Spleen (tissue), 11 donors: Measurements from ENCODE around the gene GNA14. TPM values are rescaled to one million over a fixed set of nuclear protein-coding genes. Genes with fewer than 3 reads are reported as not detected.
A peak's percentile ranks its signal among the peaks of the same experiment; 100 is the strongest.

ENCODE experiments used
- DNase-seq: peaks from one replicate; pipeline ENCODE4 v3.0.0-alpha.2; 2020
- H3K27ac ChIP-seq, 8 donors: fragments of 200-600 bp; sonication (generic) in 7 of 8; 1 replicate in 4 of 8; 2 replicates in 4 of 8; pipeline versions ENCODE4 v1.5.0 to v1.8.0; 2016 to 2021; ENCODE audit warnings: inconsistent platforms in 4 of 8, mild to moderate bottlenecking in 4 of 8, moderate library complexity in 1 of 8
- H3K27me3 ChIP-seq, 7 donors: fragments of 200-600 bp; sonication (generic) in 6 of 7; replicated peaks in 1 of 7; 1 replicate in 4 of 7; 2 replicates in 3 of 7; pipeline versions ENCODE4 v1.5.0 to v1.8.0; 2016 to 2021; ENCODE audit warnings: inconsistent platforms in 3 of 7, mild to moderate bottlenecking in 1 of 7
- H3K36me3 ChIP-seq, 6 donors: fragments of 200-600 bp; sonication (generic) in 5 of 6; 1 replicate in 4 of 6; 2 replicates in 2 of 6; pipeline versions ENCODE4 v1.5.0 to v1.8.0; 2016 to 2021; ENCODE audit warnings: inconsistent platforms in 2 of 6
- H3K4me1 ChIP-seq, 6 donors: fragments of 200-600 bp; sonication (generic) in 5 of 6; 1 replicate in 3 of 6; 2 replicates in 3 of 6; pipeline versions ENCODE4 v1.5.0 to v1.8.0; 2016 to 2021; ENCODE audit warnings: inconsistent platforms in 3 of 6
- H3K4me3 ChIP-seq, 8 donors: fragments of 200-600 bp; sonication (generic) in 7 of 8; 1 replicate in 4 of 8; 2 replicates in 4 of 8; pipeline versions ENCODE4 v1.5.0 to v1.8.0; 2016 to 2021; ENCODE audit warnings: inconsistent platforms in 4 of 8, mild to moderate bottlenecking in 4 of 8, moderate library complexity in 2 of 8
- H3K9me3 ChIP-seq, 8 donors: fragments of 200-600 bp; sonication (generic) in 7 of 8; 1 replicate in 4 of 8; 2 replicates in 4 of 8; pipeline versions ENCODE4 v1.5.0 to v1.8.0; 2016 to 2021; ENCODE audit warnings: inconsistent platforms in 4 of 8
- CTCF ChIP-seq, 11 experiments: fragments of 200-600 bp in 7 of 11; fragments of 450-650 bp in 4 of 11; sonication (generic) in 4 of 11; IDR thresholded peaks in 8 of 11; conservative IDR thresholded peaks in 3 of 11; 1 replicate in 7 of 11; 2 replicates in 4 of 11; pipeline versions ENCODE4 v1.4.0 to v1.8.0; 2016 to 2021; ENCODE audit warnings: antibody characterized with exemption in 11 of 11, inconsistent platforms in 4 of 11, mild to moderate bottlenecking in 1 of 11
- POLR2A ChIP-seq, 3 donors: fragments of 450-650 bp; IDR thresholded peaks; one replicate each; pipeline ENCODE4 v1.5.1; 2017; ENCODE audit warnings: antibody characterized with exemption in 3 of 3, mild to moderate bottlenecking in 1 of 3
- POLR2AphosphoS5 ChIP-seq, 3 donors: sonication (generic); formaldehyde crosslinking; IDR thresholded peaks; one replicate each; pipeline ENCODE4 v1.5.1; 2017; ENCODE audit warnings: antibody characterized with exemption in 3 of 3
- WGBS, 5 donors: extraction: QIAGEN DNeasy Blood & Tissue Kit in 3 of 5; methylation state at CpG; one replicate each; pipeline versions ENCODE4 v1.1.5 to v1.1.7; 2013 to 2018; 5-methylcytosine and 5-hydroxymethylcytosine counted together
- intact Hi-C: fragments of 100-400 bp; cut with DNase I; formaldehyde crosslinking; loops from one replicate; pipeline ENCODE4 v1.15.0; 2023; ENCODE audit warnings: low total_unique reads
- polyA plus RNA-seq, 3 donors: library from polyadenylated mRNA; stranded (reverse); fragments of 200-250 nt; gene quantifications; one replicate each; pipeline ENCODE4 v1.2.1, GENCODE V29; 2013
- total RNA-seq, 7 donors: library from RNA; depleted of rRNA in 3 of 7; stranded (reverse); fragments of >200 nt in 3 of 7; fragmentation: NEBNext Ultra II Directional in 4 of 7; extraction: Animal tissue kit (Norgen Biotek cat#: 25700) in 4 of 7; gene quantifications; one replicate each; pipeline versions ENCODE4 v1.1.0 to v1.2.1, GENCODE V29; 2016 to 2021
- donor health status: healthy with polysubstance abuse.
- donor health status: DM: no; HTN: no; CAD: no; lungs with moderate emphysema.
- donor health status: DM: no; HTN: no; CAD: no.
- donor health status: Bipolar disorder and iron deficiency.
- donor health status: healthy.
- donor health status: DM: no; HTN: no; CAD: no.
- donor health status: DM: yes; HTN: yes; CAD: no.

The GNA14 gene
- total and polyA plus RNA-seq, 10 donors = 1.7 to 41.7 (median 7.9) TPM

DNA sequence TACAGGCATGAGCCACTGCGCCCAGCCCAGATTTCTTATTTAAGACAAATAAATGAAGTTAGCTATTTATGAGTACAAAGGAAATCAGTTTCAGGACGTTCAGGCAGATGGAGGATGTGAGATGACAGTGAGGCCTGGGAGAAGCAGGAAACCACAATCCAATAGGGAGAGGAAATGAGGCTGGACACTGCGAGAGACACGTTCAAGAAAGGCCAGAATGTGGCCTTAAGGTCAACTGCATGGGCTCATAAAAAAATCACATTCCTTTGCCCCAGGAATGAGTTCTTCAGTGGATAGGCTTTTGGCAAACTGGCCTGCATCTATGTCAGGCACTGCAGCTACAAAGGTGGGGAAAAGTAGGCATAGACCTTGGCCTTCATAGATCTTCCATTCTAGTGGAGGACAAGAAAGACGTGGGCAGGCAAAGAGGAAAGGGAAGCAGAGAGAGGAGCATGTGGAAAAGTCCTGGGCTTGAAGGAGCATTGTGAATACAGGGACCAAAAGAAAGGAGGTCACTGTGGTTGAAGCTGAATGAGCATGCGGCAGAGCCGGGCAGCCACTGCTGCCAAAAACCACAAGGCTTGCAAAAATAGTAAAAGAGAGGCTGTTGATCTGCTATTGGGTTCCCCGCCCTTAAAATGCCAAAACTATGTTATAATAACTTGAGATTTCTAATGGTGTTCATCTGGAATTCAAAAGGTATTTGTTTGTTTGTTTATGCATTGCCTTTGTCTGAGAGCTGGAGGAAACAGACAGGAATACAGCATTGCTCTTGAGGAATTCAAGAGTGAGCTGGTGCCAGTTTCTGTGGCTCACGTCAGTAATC is 133.0 kb downstream of the GNA14 start:
- Histone ChIP-seq H3K4me1 (peaks cover 0 to 17% (median 2%) of the 10 kb centered on the region in 6 donors), H3K4me3 (no peak overlapping the region), H3K36me3 (no peaks in the 10 kb centered on the region), H3K9me3 (no peaks in the 10 kb centered on the region), H3K27ac (peak overlapping the region; percentile 11 to 70 (median 45)), H3K27me3 (no peaks in the 10 kb centered on the region)
- intact Hi-C loops = no loop called here
- 16 to 24% (median 17%) methylated on average over 9 of the region's 9 CpGs for WGBS, 5 donors
- TF ChIP-seq CTCF (IDR thresholded peaks at IDR 0.05 in 8 of 11, conservative IDR thresholded peaks at IDR 0.05 in 3 of 11) (no peak), POLR2AphosphoS5 (IDR thresholded peaks at IDR 0.05) (peak in 1 of 3 donors; percentile 74), POLR2A (IDR thresholded peaks at IDR 0.05) (no peak)
- DNase-seq = no peak

- no peak overlapping the region for H3K27ac ChIP-seq
- 80 to 90% (median 87%) methylated on average over 5 of the region's 5 CpGs for WGBS, 5 donors
Observed at GRCh38 chr9:77513457-77513856, 134.7 kb downstream of the GNA14 start.

GRCh38 chr9:77512876-77513275 is 135.2 kb downstream of the GNA14 start:
- Histone ChIP-seq H3K27me3 (no peaks in the 10 kb centered on the region), H3K36me3 (no peaks in the 10 kb centered on the region), H3K4me1 (peaks cover 0 to 18% (median 2%) of the 10 kb centered on the region in 6 donors), H3K27ac (no peak overlapping the region), H3K9me3 (no peaks in the 10 kb centered on the region), H3K4me3 (no peak overlapping the region)
- TF ChIP-seq POLR2A (IDR thresholded peaks at IDR 0.05) (no peak), CTCF (IDR thresholded peaks at IDR 0.05 in 8 of 11, conservative IDR thresholded peaks at IDR 0.05 in 3 of 11) (no peak), POLR2AphosphoS5 (IDR thresholded peaks at IDR 0.05) (no peak)
- no peak for DNase-seq
- intact Hi-C loops = no loop called here

More at GRCh38 chr9:77513457-77513856, 134.7 kb downstream of the GNA14 start:
- H3K4me1 ChIP-seq = peaks cover 0 to 17% (median 2%) of the 10 kb centered on the region in 6 donors
- H3K9me3 ChIP-seq = no peaks in the 10 kb centered on the region
- H3K27me3 ChIP-seq = no peaks in the 10 kb centered on the region
- no peak overlapping the region for H3K4me3 ChIP-seq
- TF ChIP-seq POLR2AphosphoS5 (IDR thresholded peaks at IDR 0.05) (no peak), POLR2A (IDR thresholded peaks at IDR 0.05) (no peak), CTCF (IDR thresholded peaks at IDR 0.05 in 8 of 11, conservative IDR thresholded peaks at IDR 0.05 in 3 of 11) (no peak)
- DNase-seq = no peak
- intact Hi-C loops = no loop called here
- H3K36me3 ChIP-seq = no peaks in the 10 kb centered on the region

DNA sequence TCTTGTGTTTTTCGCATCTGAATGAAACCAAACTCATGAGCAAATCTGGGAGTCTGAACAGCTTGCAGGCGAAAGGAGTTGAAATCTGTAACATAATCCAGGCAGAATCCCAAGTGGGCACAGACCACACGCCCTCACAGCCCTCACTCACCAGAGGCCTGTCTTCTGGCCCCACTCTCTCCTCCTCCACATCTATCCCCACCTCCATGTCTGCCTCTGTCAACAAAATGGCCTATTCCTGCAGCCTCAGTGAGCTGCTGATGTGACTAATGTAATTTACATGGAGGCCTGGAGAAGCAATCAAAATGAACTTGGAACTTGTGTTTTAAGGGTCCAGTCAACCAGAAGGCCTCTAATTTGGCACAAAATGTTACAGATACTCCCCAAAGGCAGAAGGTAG is 136.6 kb downstream of the GNA14 start:
- DNase-seq = no peak
- Histone ChIP-seq H3K4me1 (peaks cover 0 to 25% (median 2%) of the 10 kb centered on the region in 6 donors), H3K27me3 (no peaks in the 10 kb centered on the region), H3K9me3 (no peaks in the 10 kb centered on the region), H3K27ac (no peak overlapping the region), H3K36me3 (no peaks in the 10 kb centered on the region), H3K4me3 (no peak overlapping the region)
- WGBS, 5 donors = 70 to 92% (median 88%) methylated on average over 3 of the region's 3 CpGs
- intact Hi-C loops = no loop called here
- TF ChIP-seq POLR2A (IDR thresholded peaks at IDR 0.05) = no peak
- TF ChIP-seq POLR2AphosphoS5 (IDR thresholded peaks at IDR 0.05) = no peak
- no peak for TF ChIP-seq CTCF (IDR thresholded peaks at IDR 0.05 in 8 of 11, conservative IDR thresholded peaks at IDR 0.05 in 3 of 11)
